SK-N-SH treated with all-trans-retinoic acid at 6 μM for 48 hours (cell line): ENCODE results near the gene SUN3.

Experiments
- ATAC-seq: fragments of 200-7000 bp; cut with Tn5 transposase; 3 replicates; pipeline ENCODE4 v1.9.1; 2020; ENCODE audit warnings: mild to moderate bottlenecking, moderate library complexity
- ARNTL ChIP-seq: fragments of 450-650 bp; formaldehyde crosslinking; IDR thresholded peaks from 2 replicates; pipeline ENCODE4 v1.5.0; 2020; ENCODE audit warnings: low read depth, mild to moderate bottlenecking, moderate library complexity, borderline replicate concordance
- BACH2 ChIP-seq: fragments of 250-450 bp; sonication (Bioruptor Pico); IDR thresholded peaks from 2 replicates; pipeline ENCODE4 v1.9.0; 2021; ENCODE audit warnings: mild to moderate bottlenecking, borderline replicate concordance
- CSDC2 ChIP-seq: fragments of 250-450 bp; sonication (Bioruptor Pico); IDR thresholded peaks from 2 replicates; pipeline ENCODE4 v1.5.0; 2020; ENCODE audit warnings: mild to moderate bottlenecking, moderate library complexity
- ESRRG ChIP-seq: fragments of 250-450 bp; sonication (Bioruptor Pico); IDR thresholded peaks from 2 replicates; pipeline ENCODE4 v1.6.1; 2021; ENCODE audit warnings: mild to moderate bottlenecking
- GLIS3 ChIP-seq: fragments of 250-450 bp; sonication (Bioruptor Pico); IDR thresholded peaks from 2 replicates; pipeline ENCODE4 v1.5.0; 2020; ENCODE audit warnings: mild to moderate bottlenecking, moderate library complexity
- ISL1 ChIP-seq: fragments of 250-450 bp; sonication (Bioruptor Pico); IDR thresholded peaks from 2 replicates; pipeline ENCODE4 v2.1.2; 2022; ENCODE audit warnings: mild to moderate bottlenecking, moderate library complexity
- OSR1 ChIP-seq: fragments of 250-450 bp; sonication (Bioruptor Pico); IDR thresholded peaks from 2 replicates; pipeline ENCODE4 v1.8.0; 2022; ENCODE audit warnings: moderate library complexity, mild to moderate bottlenecking, inconsistent platforms
- PPARA ChIP-seq: fragments of 250-450 bp; sonication (Bioruptor Pico); IDR thresholded peaks from 2 replicates; pipeline ENCODE4 v1.5.0; 2020; ENCODE audit warnings: mild to moderate bottlenecking, borderline replicate concordance
- RARB ChIP-seq: fragments of 250-450 bp; sonication (Bioruptor Pico); IDR thresholded peaks from 2 replicates; pipeline ENCODE4 v1.8.0; 2021; ENCODE audit warnings: mild to moderate bottlenecking, moderate library complexity
- SNAI2 ChIP-seq: fragments of 250-450 bp; sonication (Bioruptor Pico); IDR thresholded peaks from 2 replicates; pipeline ENCODE4 v1.5.0; 2020; ENCODE audit warnings: mild to moderate bottlenecking, moderate library complexity
- TCF4 ChIP-seq: fragments of 250-450 bp; sonication (Bioruptor Pico); IDR thresholded peaks from 2 replicates; pipeline ENCODE4 v1.8.0; 2021; ENCODE audit warnings: mild to moderate bottlenecking, moderate library complexity, borderline replicate concordance
- TOX ChIP-seq: fragments of 250-450 bp; sonication (Bioruptor Pico); IDR thresholded peaks from 2 replicates; pipeline ENCODE4 v1.8.0; 2021; ENCODE audit warnings: mild to moderate bottlenecking, moderate library complexity, borderline replicate concordance
- ZC3H10 ChIP-seq: fragments of 250-450 bp; sonication (Bioruptor Pico); IDR thresholded peaks from 2 replicates; pipeline ENCODE4 v1.5.1; 2021; ENCODE audit warnings: mild to moderate bottlenecking, moderate library complexity
- ZFP3 ChIP-seq: fragments of 250-450 bp; sonication (Bioruptor Pico); IDR thresholded peaks from 2 replicates; pipeline ENCODE4 v1.5.0; 2020; ENCODE audit warnings: mild to moderate bottlenecking, moderate library complexity
- ZFP30 ChIP-seq: fragments of 450-650 bp; formaldehyde crosslinking; IDR thresholded peaks from 2 replicates; pipeline ENCODE4 v1.5.0; 2022; ENCODE audit warnings: mild to moderate bottlenecking, moderate library complexity
- ZNF565 ChIP-seq: fragments of 450-650 bp; formaldehyde crosslinking; conservative IDR thresholded peaks from 2 replicates; pipeline ENCODE4 v1.5.0; 2020; ENCODE audit warnings: low read depth, mild to moderate bottlenecking, moderate library complexity
- ZNF70 ChIP-seq: fragments of 450-650 bp; formaldehyde crosslinking; IDR thresholded peaks from 2 replicates; pipeline ENCODE4 v1.5.0; 2020; ENCODE audit warnings: mild to moderate bottlenecking, moderate library complexity
- ZNF8 ChIP-seq: fragments of 450-650 bp; formaldehyde crosslinking; IDR thresholded peaks from 2 replicates; pipeline ENCODE4 v1.5.0; 2020; ENCODE audit warnings: mild to moderate bottlenecking, moderate library complexity
- TF ChIP-seq, protein P1 (sequence below): fragments of 250-450 bp; sonication (Bioruptor Pico); IDR thresholded peaks from 2 replicates; pipeline ENCODE4 v1.8.0; 2020; ENCODE audit warnings: mild to moderate bottlenecking, moderate library complexity, borderline replicate concordance
- TF ChIP-seq, protein P2 (sequence below): fragments of 250-450 bp; sonication (Bioruptor Pico); IDR thresholded peaks from 2 replicates; pipeline ENCODE4 v1.5.1; 2020; ENCODE audit warnings: low read depth, mild to moderate bottlenecking, moderate library complexity
- TF ChIP-seq, protein P3 (sequence below): fragments of 250-450 bp; sonication (Bioruptor Pico); IDR thresholded peaks from 2 replicates; pipeline ENCODE4 v1.5.0; 2020; ENCODE audit warnings: mild to moderate bottlenecking, moderate library complexity
- TF ChIP-seq, protein P4 (sequence below): fragments of 250-450 bp; sonication (Bioruptor Pico); IDR thresholded peaks from 2 replicates; pipeline ENCODE4 v1.8.0; 2021; ENCODE audit warnings: low read depth, mild to moderate bottlenecking, moderate library complexity, borderline replicate concordance
- TF ChIP-seq, protein P5 (sequence below): fragments of 250-450 bp; sonication (Bioruptor Pico); IDR thresholded peaks from 2 replicates; pipeline ENCODE4 v1.5.1; 2021; ENCODE audit warnings: mild to moderate bottlenecking, moderate library complexity

The SUN3 gene

DNA sequence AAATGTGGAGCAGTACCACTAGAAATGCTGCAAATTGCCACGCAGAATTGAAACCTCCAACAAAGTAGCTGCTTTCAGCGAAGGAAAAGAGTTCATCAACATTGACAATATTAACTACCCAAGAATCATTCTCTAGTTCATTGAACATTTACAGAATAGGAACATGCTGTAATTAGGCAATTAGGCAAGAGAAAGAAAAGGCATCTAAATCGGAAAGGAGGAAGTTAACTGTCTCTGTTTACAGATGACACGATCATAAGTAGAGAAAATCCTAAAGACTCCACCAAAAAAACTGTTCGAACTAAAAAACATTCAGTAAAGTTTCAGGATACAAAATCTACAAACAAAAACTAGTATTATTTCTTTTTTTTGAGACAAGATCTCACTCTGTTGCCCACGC lies 71.8 kb downstream of the SUN3 start:
- ATAC-seq: no peak
- TF ChIP-seq PPARA (no peak), TCF4 (CRISPR knock-in tag) (no peak), RARB (CRISPR knock-in tag) (no peak), ARNTL (CRISPR knock-in tag) (no peak), TOX (CRISPR knock-in tag) (no peak), ZNF565 (CRISPR knock-in tag) (no peak), OSR1 (CRISPR knock-in tag) (no peak), GLIS3 (CRISPR knock-in tag) (no peak), CSDC2 (no peak), ZFP30 (no peak), ZC3H10 (CRISPR knock-in tag) (no peak), ISL1 (CRISPR knock-in tag) (no peak), SNAI2 (no peak), BACH2 (no peak)
- TF ChIP-seq, protein P1, sequence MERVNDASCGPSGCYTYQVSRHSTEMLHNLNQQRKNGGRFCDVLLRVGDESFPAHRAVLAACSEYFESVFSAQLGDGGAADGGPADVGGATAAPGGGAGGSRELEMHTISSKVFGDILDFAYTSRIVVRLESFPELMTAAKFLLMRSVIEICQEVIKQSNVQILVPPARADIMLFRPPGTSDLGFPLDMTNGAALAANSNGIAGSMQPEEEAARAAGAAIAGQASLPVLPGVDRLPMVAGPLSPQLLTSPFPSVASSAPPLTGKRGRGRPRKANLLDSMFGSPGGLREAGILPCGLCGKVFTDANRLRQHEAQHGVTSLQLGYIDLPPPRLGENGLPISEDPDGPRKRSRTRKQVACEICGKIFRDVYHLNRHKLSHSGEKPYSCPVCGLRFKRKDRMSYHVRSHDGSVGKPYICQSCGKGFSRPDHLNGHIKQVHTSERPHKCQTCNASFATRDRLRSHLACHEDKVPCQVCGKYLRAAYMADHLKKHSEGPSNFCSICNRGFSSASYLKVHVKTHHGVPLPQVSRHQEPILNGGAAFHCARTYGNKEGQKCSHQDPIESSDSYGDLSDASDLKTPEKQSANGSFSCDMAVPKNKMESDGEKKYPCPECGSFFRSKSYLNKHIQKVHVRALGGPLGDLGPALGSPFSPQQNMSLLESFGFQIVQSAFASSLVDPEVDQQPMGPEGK: no peak
- TF ChIP-seq, protein P2, sequence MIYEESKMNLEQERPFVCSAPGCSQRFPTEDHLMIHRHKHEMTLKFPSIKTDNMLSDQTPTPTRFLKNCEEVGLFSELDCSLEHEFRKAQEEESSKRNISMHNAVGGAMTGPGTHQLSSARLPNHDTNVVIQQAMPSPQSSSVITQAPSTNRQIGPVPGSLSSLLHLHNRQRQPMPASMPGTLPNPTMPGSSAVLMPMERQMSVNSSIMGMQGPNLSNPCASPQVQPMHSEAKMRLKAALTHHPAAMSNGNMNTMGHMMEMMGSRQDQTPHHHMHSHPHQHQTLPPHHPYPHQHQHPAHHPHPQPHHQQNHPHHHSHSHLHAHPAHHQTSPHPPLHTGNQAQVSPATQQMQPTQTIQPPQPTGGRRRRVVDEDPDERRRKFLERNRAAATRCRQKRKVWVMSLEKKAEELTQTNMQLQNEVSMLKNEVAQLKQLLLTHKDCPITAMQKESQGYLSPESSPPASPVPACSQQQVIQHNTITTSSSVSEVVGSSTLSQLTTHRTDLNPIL (CRISPR knock-in tag): no peak
- TF ChIP-seq, protein P3, sequence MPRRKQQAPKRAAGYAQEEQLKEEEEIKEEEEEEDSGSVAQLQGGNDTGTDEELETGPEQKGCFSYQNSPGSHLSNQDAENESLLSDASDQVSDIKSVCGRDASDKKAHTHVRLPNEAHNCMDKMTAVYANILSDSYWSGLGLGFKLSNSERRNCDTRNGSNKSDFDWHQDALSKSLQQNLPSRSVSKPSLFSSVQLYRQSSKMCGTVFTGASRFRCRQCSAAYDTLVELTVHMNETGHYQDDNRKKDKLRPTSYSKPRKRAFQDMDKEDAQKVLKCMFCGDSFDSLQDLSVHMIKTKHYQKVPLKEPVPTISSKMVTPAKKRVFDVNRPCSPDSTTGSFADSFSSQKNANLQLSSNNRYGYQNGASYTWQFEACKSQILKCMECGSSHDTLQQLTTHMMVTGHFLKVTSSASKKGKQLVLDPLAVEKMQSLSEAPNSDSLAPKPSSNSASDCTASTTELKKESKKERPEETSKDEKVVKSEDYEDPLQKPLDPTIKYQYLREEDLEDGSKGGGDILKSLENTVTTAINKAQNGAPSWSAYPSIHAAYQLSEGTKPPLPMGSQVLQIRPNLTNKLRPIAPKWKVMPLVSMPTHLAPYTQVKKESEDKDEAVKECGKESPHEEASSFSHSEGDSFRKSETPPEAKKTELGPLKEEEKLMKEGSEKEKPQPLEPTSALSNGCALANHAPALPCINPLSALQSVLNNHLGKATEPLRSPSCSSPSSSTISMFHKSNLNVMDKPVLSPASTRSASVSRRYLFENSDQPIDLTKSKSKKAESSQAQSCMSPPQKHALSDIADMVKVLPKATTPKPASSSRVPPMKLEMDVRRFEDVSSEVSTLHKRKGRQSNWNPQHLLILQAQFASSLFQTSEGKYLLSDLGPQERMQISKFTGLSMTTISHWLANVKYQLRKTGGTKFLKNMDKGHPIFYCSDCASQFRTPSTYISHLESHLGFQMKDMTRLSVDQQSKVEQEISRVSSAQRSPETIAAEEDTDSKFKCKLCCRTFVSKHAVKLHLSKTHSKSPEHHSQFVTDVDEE (CRISPR knock-in tag): no peak
- TF ChIP-seq, protein P4, sequence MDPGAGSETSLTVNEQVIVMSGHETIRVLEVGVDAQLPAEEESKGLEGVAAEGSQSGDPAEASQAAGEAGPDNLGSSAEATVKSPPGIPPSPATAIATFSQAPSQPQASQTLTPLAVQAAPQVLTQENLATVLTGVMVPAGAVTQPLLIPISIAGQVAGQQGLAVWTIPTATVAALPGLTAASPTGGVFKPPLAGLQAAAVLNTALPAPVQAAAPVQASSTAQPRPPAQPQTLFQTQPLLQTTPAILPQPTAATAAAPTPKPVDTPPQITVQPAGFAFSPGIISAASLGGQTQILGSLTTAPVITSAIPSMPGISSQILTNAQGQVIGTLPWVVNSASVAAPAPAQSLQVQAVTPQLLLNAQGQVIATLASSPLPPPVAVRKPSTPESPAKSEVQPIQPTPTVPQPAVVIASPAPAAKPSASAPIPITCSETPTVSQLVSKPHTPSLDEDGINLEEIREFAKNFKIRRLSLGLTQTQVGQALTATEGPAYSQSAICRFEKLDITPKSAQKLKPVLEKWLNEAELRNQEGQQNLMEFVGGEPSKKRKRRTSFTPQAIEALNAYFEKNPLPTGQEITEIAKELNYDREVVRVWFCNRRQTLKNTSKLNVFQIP (CRISPR knock-in tag): no peak
- TF ChIP-seq, protein P5, sequence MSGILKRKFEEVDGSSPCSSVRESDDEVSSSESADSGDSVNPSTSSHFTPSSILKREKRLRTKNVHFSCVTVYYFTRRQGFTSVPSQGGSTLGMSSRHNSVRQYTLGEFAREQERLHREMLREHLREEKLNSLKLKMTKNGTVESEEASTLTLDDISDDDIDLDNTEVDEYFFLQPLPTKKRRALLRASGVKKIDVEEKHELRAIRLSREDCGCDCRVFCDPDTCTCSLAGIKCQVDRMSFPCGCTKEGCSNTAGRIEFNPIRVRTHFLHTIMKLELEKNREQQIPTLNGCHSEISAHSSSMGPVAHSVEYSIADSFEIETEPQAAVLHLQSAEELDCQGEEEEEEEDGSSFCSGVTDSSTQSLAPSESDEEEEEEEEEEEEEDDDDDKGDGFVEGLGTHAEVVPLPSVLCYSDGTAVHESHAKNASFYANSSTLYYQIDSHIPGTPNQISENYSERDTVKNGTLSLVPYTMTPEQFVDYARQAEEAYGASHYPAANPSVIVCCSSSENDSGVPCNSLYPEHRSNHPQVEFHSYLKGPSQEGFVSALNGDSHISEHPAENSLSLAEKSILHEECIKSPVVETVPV: no peak

DNA sequence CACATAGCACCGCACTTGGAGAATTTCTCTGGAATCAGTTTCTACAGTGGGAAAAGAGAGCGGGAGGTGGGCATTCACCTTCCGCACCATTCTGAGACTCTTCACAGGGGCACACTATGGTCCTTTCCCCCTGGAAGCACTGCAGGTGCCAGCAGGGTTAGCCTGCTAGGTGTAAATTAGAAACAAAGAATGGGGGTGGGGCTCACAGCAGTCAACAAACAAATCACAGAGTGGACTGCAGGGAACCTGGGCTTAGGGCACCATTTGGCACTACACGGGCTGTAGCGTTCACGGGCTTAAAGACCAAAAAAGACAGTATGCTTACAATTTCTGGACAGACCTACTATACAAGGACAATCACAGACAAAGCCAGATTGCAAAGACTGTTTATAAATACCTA lies 72.7 kb downstream of the SUN3 start:
- no peak for ATAC-seq
- TF ChIP-seq ESRRG (no peak), ZFP3 (no peak), ZC3H10 (CRISPR knock-in tag) (no peak), TCF4 (CRISPR knock-in tag) (no peak), CSDC2 (no peak), TOX (CRISPR knock-in tag) (no peak), PPARA (no peak), RARB (CRISPR knock-in tag) (no peak), ZNF565 (CRISPR knock-in tag) (no peak), OSR1 (CRISPR knock-in tag) (no peak), SNAI2 (no peak), ARNTL (CRISPR knock-in tag) (no peak), BACH2 (no peak), ZNF70 (no peak), ZNF8 (CRISPR knock-in tag) (no peak), ZFP30 (no peak)
- TF ChIP-seq, protein P4 (CRISPR knock-in tag): no peak
- TF ChIP-seq, protein P5: no peak
- TF ChIP-seq, protein P2 (CRISPR knock-in tag): no peak
